Measurements from ENCODE around the gene ATP5F1C. TPM values are rescaled to one million over a fixed set of nuclear protein-coding genes. Genes with fewer than 3 reads are reported as not detected.
"Not testable (repeated sequence)": the region's sequence is repeated elsewhere in the genome, so short reads cannot be mapped to it uniquely, and the experiment has no call there.

The ATP5F1C gene
- total and polyA plus RNA-seq, 2 experiments from 2014 or later, result 332 to 537 TPM

- Histone ChIP-seq H3K4me1 (ENCODE audit: insufficient read depth) (peaks cover 5% of the 10 kb centered on the region; the same call in 1 of the 2 replicates), H3K27ac (ENCODE audit: low read depth) (no peak overlapping the region), H3K27me3 (ENCODE audit: insufficient read depth) (no peaks in the 10 kb centered on the region), H3K36me3 (ENCODE audit: insufficient read depth) (peaks cover 12% of the 10 kb centered on the region; the same call in 1 of the 2 replicates), H3K79me2 (replicated peaks; ENCODE audit: insufficient read depth) (no peaks in the 10 kb centered on the region), H3F3A (replicated peaks; ENCODE audit: low read depth) (no peaks in the 10 kb centered on the region), H3K4me3 (no peak overlapping the region), H4K20me1 (replicated peaks; ENCODE audit: insufficient read depth) (peaks cover 1% of the 10 kb centered on the region), H3K4me2 (no peak overlapping the region), H2AFZ (no peak overlapping the region), H3K9me2 (ENCODE audit: insufficient read depth) (no peaks in the 10 kb centered on the region)
- H3K36me3 Mint-ChIP-seq (ENCODE audit: low read depth), result peaks cover 13% of the 10 kb centered on the region; the same call in 2 of the 3 replicates
- H3K9me3 Mint-ChIP-seq, result no peaks in the 10 kb centered on the region
- peaks cover 17% of the 10 kb centered on the region for H3K4me1 Mint-ChIP-seq
- no peak overlapping the region for H3K4me3 Mint-ChIP-seq
- peaks cover 8% of the 10 kb centered on the region for H3K27me3 Mint-ChIP-seq (ENCODE audit: insufficient read depth, low read depth, poor library complexity)
- no peak overlapping the region for H3K27ac Mint-ChIP-seq
- no peak for DNase-seq (ENCODE audit: low spot score)
- ATAC-seq, result no peak
- no peak for TF ChIP-seq EZH2phosphoT487 (IDR thresholded peaks at IDR 0.05; ENCODE audit: unreplicated experiment)
- no peak for TF ChIP-seq CTCF (conservative IDR thresholded peaks at IDR 0.05; ENCODE audit: low read depth in 2 of 2)
- TF ChIP-seq ETS1 (IDR thresholded peaks at IDR 0.05), result no peak
- no peak for TF ChIP-seq CREB1 (CRISPR knock-in tag; IDR thresholded peaks at IDR 0.05; ENCODE audit: low read depth)
- no peak for TF ChIP-seq REST (IDR thresholded peaks at IDR 0.05; ENCODE audit: unreplicated experiment)
- TF ChIP-seq STAT1 (IDR thresholded peaks at IDR 0.05; ENCODE audit: unreplicated experiment), result no peak
- no peak for TF ChIP-seq NANOG (IDR thresholded peaks at IDR 0.05; ENCODE audit: borderline replicate concordance)
- TF ChIP-seq EZH2 (IDR thresholded peaks at IDR 0.05; ENCODE audit: low read depth, unreplicated experiment), result no peak
Measured at GRCh38 chr10:7811000-7811399, 23.0 kb downstream of the ATP5F1C start.

- not testable (repeated sequence) for H3K4me3 Mint-ChIP-seq; DNase-seq (ENCODE audit: low spot score); H3K27me3 ChIP-seq (ENCODE audit: insufficient read depth); H3K4me1 ChIP-seq (ENCODE audit: insufficient read depth); H3F3A ChIP-seq (replicated peaks; ENCODE audit: low read depth); H2AFZ ChIP-seq; H3K4me3 ChIP-seq; H3K9me2 ChIP-seq (ENCODE audit: insufficient read depth); H3K79me2 ChIP-seq (replicated peaks; ENCODE audit: insufficient read depth); H3K9me3 Mint-ChIP-seq; H3K27ac Mint-ChIP-seq; H3K27ac ChIP-seq (ENCODE audit: low read depth); ATAC-seq; H4K20me1 ChIP-seq (replicated peaks; ENCODE audit: insufficient read depth)
- H3K4me1 Mint-ChIP-seq, result peaks cover 19% of the 10 kb centered on the region
- H3K36me3 ChIP-seq (ENCODE audit: insufficient read depth), result peaks cover 11% of the 10 kb centered on the region; the same call in 1 of the 2 replicates
- peaks cover 13% of the 10 kb centered on the region for H3K27me3 Mint-ChIP-seq (ENCODE audit: insufficient read depth, low read depth, poor library complexity)
- H3K4me2 ChIP-seq, result 0 out of 2 replicates have a peak overlapping the region, but pooled peaks have one; percentile 45
- H3K36me3 Mint-ChIP-seq (ENCODE audit: low read depth), result peaks cover 11% of the 10 kb centered on the region; the same call in 2 of the 3 replicates
Measured at GRCh38 chr10:7811743-7812142, 23.8 kb downstream of the ATP5F1C start.

Measured in GM23338 (cell line).